COR-L47 (cell line): Measurements from ENCODE around the gene SYT9.

Experiments
- DNase-seq: peaks from one replicate; lab custom pipeline; 2025; lab: John Stamatoyannopoulos, UW

The SYT9 gene

GRCh38 chr11:7341551-7341950 lies 89.8 kb downstream of the SYT9 start:
- DNase-seq = no peak

- DNase-seq = no peak
Measured at GRCh38 chr11:7347611-7348431, 96.1 kb downstream of the SYT9 start.

- DNase-seq = no peak
Measured at GRCh38 chr11:7348432-7349304, 97.0 kb downstream of the SYT9 start.

GRCh38 chr11:7351228-7351627 lies 99.5 kb downstream of the SYT9 start:
- no peak for DNase-seq

- DNase-seq = peak; percentile 1
Measured at GRCh38 chr11:7353100-7353499, 101.4 kb downstream of the SYT9 start.

- DNase-seq = no peak
Measured at GRCh38 chr11:7364660-7365059, 113.0 kb downstream of the SYT9 start.

- DNase-seq = no peak
Measured at GRCh38 chr11:7367803-7368202, 116.1 kb downstream of the SYT9 start.

- no peak for DNase-seq
Measured at GRCh38 chr11:7376386-7376785, 124.7 kb downstream of the SYT9 start.

- no peak for DNase-seq
Measured at GRCh38 chr11:7381937-7382336, 130.2 kb downstream of the SYT9 start.

GRCh38 chr11:7383406-7383805 lies 131.7 kb downstream of the SYT9 start:
- DNase-seq = no peak

GRCh38 chr11:7384691-7385090 lies 133.0 kb downstream of the SYT9 start:
- no peak for DNase-seq

- no peak for DNase-seq
Measured at GRCh38 chr11:7385532-7385931, 133.8 kb downstream of the SYT9 start.

- no peak for DNase-seq
Measured at GRCh38 chr11:7413961-7414915, 162.5 kb downstream of the SYT9 start.

- DNase-seq = no peak
Measured at GRCh38 chr11:7414973-7415817, 163.5 kb downstream of the SYT9 start.

GRCh38 chr11:7416080-7416479 lies 164.4 kb downstream of the SYT9 start:
- no peak for DNase-seq

GRCh38 chr11:7417328-7417727 lies 165.6 kb downstream of the SYT9 start:
- DNase-seq = no peak

GRCh38 chr11:7418061-7418460 lies 166.4 kb downstream of the SYT9 start:
- no peak for DNase-seq

GRCh38 chr11:7418906-7419305 lies 167.2 kb downstream of the SYT9 start:
- no peak for DNase-seq

GRCh38 chr11:7421136-7421535 lies 169.4 kb downstream of the SYT9 start:
- no peak for DNase-seq

GRCh38 chr11:7422544-7423331 lies 171.0 kb downstream of the SYT9 start:
- DNase-seq = no peak
